CD4-positive, alpha-beta T cell treated with Interleukin-17A for 1 hour (primary cell): ENCODE data around the gene WNT8A.

Experiments
- DNase-seq: peaks from one replicate; pipeline ENCODE4 v3.0.0-alpha.2; 2020

The WNT8A gene

DNA sequence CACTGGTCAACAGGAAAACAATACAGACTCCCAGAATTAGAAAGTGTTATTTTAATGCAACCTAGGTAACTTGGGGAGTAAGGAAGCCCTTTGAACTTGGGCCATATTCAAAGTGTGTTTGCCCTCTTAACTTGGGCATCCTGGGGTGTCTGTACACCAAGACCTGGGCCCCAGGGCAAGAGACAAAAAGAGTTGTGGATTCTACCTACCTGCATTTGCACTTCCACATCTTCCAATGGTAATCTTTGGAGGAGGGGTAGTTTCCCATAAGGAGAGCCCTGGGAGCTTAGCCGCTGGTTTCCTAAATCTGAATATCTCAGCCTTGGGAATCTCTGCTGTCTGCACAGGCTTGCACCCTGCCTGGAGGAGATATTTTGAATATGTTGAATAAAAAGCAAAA, 8.5 kb downstream of the WNT8A start:
- no peak for DNase-seq

DNA sequence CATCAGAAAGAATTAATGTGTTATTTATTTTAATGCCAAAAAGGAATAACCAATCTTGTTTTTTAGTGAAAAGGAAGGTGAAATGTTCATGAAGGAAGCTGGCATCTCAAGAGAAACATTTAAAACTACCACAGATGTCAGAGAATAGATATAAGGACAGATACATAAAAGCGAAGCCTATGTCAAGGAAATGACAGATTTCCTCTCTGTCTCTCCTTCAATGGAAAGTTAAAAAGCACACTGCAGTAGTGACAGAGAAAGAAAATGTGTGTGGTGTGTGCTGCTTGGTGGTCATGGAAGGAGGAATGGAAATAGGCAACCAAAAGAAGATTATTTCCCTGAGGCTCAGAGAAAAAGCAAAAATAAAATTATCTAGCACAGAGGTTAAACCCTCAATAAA, 9.2 kb downstream of the WNT8A start:
- DNase-seq = no peak

DNA sequence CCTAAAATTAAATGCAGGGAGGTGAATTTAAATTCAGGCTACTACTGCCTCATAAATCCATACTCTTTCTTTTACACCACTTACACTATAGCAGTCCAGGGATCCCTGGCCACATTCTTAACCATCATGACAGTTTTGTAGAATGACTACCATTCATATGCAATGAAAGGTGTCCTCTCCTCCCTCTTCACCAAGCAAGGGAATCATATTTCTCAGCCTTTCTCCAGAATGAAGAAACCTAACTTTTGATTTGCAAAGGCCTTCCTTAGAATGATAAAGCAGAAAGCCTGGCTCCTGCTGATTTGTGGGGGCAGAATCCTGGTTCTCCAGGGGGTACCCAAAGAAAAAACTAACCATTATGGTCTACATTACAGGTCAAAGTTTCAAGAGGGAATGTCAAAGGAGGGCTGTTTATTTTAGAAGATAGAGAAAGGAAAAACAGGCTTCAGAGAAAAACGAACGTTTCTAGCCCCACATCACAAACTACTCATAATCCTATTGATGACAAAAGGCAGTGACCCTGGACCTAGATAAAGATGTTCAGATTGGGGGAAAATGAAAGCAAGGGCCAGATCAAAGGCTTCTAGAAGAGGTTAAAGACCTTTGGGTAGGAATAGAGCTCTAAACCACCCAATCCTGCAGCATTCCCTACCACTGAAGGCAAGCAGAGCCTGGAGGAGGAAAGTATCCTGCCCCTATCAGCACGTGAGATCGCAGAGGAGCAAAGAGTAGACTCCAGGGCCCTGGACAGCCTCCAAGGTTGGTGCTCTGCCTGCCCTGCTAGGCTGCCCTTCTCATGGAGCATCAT, 11.5 kb downstream of the WNT8A start:
- DNase-seq = no peak

DNA sequence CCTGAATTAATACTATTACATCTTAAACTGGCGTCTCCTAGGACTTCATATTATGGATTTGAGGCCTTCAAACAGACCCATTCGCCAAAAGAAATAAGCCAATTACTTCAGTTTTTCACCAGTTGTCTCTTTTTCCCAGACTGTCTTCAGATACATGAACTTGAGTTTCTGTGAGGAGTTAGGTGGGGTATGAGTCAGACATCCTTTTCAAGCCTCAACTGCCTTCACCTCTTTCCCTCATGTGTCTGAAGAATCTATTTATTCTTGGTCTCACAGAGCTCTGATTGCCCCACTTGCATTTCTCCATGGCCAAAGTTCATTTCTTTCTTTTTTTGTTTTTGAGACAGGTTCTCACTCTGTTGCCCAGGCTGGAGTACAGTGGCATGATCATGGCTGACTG, 12.5 kb downstream of the WNT8A start:
- no peak for DNase-seq

DNA sequence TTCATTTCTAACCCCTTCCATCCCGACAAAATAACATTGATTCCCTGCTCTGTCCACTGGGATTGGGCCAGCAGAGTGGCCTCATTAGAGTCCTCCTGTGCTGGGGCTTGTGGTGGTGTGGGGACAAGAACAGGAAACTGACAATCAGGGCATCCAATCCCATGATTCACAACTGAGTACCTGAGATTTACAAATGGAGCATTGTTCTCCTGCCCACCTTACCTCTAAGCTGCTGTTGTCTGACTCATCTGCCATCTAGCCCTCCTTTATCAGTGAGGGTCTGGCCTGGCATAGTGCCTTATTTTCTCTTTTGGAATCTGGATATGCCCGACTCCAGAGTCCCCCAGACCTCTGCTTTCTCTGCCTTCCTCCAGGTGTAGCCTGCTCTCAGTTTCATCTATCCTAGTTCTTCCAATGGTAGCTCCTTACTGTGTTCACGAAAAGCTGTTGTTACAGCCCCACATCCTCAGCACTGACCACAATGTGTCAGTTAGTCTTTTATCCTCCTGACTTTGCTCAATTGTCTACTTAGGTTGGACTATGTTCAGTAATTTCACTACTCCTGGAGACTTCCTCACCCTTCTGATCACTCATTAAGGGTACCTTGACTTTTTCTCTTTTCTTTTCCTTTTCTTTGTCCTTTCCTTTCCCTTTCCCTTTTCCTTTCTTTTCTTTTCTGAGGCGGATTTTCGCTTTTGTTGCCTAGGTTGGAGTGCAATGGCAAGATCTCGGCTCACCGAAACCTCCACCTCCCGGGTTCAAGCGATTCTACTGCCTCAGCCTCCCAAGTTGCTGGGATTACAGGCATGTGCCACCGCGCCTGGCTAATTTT, 13.4 kb downstream of the WNT8A start:
- DNase-seq = no peak

DNA sequence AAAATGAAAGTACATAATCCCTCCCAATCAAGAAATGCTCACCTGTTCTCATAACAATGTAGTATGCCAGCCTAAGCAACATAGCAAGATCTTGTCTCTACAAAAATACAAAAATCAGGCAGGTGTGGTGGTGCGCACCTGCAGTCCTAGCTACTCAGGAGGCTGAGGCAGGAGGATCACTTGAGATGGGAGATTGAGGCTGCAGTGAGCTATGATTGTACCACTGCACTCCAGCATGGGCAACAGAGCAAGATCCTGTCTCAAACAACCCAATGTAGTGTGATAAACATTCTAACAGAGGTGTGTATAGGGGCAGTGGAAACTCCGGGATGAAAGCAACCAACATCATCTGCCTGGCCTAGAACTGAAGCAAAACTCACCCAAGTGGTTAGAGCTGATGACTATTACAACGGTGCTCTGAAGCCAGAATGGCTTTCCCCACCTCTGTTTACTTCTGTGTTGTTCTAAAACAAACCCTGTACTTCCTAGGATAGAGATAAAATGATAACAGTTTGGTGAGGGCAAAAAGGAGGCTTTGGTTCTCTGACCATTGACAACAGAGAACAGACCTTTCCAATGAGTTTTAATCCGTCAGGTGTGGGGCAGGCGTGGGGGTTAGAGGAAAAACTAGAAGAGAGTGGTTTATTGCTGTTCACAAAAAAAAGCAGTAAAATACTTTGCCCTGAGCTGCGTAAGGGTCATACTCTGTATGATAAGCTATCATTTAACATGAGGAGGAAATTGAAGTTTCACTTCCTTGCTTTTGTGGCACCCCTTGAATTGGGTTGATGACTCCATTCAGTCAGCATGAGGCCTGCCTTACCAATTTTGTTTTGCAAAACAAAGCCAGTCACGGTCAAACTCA, 18.9 kb downstream of the WNT8A start:
- no peak for DNase-seq

DNA sequence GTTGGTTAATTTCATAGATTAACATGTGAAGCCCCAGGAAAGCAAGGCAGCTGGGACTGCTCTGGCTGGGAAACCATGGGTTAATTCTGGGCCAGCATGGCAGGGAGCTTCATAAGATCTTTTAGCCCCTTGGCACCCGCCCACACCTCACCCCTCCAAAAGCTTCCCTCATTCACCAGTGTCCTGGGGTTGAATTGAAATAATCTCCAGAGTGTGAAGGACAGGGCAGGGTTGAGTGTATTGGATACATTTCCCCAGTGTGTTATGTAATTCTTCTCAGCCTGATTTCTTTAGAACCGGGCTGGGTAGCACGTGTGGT, 19.4 kb downstream of the WNT8A start:
- no peak for DNase-seq

DNA sequence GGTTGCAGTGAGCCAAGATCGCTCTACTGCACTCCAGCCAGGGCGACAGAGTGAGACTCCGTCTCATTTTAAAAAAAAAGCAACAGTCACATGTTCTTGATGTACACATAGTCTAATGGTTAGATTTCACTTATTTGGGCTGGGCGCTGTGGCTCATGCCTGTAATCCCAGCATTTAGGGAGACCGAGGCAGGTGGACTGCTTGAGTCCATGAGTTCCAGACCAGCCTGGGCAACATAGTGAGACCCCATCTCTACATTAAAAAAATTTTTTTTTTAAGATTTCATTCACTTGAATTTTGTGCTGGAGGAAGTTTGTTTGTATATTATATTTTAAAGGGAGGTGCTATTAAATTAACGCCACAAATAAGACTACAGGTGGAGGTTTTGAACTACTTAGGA, 21.9 kb downstream of the WNT8A start:
- no peak for DNase-seq

DNA sequence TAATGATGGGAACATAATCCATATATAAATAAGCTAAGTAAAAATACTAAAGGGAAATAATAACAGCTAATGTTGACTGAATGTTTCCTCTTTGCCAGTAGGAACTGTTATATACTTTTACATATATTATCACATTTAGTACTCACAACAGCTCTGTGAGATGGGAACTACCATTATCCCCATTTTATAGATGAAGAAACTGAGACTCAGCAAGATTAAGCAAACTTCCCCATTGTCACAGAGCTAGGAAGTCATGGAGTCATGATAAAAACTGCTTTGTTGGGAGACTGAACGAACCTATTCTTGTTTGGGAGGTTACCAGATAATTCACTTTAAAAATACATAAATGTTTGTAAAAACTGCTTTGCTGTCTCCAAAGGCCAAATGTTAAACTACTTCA, 23.4 kb downstream of the WNT8A start:
- DNase-seq = no peak

DNA sequence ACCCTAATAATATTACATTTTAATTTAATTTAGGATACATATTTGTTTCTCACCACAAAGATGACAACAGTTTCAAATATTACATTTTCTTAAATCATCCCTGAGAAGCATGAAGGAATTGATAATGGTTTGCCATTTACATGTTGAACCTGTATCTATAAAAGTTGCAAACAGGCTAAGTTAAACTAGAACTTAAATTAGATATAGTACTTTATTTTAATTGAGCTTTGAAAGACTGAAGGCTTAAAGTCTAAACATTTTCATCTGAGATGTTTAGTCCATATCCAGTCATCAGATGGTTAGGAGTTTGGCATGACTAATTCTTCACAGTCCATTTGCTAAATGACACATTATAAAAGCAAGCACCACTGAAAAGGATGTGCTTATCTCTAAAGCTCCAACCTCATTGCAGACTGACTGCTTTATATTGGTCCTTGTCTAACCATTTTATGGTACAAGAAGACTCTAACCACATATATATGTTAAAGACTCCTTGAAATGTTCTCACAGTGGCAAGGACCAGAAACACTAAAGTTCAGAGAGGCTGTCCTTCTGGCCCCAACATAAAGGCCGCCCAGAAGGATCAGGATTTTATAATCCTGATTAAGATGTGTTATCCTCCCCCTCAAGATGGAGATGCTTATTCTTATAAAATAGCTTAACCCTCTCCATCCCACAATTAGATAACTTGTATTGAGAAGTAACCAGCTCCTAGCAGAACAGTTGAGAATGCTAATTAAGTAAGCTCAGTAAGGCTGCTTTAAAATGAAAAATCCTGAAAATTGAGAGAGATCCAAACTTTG, 25.8 kb downstream of the WNT8A start:
- no peak for DNase-seq

DNA sequence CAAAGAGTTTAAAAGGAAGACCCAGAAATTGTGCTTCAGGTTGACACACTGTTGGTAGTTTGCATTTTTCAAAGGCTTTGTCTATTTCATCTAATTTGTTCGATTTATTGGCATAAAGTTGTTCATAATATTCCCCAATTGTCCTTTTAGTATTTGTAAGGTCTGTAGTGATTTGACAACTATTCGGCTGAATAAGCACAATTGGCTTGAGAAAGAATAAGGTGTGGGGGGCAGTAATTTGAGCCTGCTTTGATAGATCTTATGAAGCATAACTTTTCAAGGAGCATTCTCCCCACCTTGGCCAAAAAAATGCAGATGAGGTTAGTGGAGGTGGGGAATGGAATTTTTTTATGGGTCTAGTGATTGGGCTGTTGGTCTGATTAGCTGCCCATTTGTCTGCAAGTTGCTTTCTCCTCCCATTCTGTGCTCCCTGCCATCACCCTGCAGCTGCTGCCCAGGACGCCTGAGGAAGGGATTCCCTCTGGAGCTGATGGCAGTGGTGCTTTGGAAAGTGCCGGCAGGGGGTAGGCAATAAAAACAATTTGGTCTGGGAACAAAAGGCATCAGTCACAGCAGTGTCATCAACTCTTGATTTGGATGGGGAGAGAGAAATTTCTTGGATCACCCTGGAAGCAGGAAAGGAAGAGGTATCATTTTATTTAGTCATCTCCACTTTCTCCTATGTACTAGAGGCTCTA, 26.6 kb downstream of the WNT8A start:
- DNase-seq = no peak

DNA sequence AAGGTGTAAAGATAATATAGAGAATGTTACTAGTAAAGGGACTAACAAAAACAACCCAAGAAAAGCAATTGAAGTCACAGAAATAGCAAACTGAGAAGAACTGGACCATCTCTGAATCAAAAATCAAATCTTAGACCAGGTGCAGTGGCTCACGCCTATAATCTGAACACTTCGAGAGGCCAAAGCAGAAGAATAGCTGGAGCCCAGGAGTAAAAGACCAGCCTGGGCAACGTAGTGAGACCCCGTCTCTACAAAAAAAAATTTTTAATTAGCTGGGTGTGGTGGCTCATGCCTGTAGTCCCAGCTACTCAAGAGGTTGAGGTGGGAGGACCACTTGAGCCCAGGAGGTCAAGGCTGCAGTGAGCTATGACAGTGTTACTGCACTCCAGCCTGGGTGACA, 27.3 kb downstream of the WNT8A start:
- DNase-seq = no peak

DNA sequence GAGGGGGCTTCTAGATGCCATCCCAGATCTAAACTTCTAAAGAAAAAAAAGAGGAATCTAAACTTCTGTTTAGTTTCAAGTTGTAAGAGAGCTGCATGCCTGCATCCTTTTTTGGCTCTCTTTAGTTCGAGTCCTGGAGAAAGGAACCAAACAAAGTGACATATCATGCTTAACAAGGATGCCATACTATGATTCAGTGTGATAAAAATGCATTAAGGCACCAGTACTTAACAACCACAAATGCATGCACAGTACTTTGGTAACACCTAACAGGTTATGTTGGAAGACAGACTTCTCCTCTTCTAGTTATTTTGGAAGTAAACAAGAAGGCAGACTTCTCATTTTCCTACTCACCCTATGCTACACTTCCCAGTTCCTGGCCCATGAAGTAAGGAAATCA, 28.1 kb downstream of the WNT8A start:
- DNase-seq = no peak

DNA sequence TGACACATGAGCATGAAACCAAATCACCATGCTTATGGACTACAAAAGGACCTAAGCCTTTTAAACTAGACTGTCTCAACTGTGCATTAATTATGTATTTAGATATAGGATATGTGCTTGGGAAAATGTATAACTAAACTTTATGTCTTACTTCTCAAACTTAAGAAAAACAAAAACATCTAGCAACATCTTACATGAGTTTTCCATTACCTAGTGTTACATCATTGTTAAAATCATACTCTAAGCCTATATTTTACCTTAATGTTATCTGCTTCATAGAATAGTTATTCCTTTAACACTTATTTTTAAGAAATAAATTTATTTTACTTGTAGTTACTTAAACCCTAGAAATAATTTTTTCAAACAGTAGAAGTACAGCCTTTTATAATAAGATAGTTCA, 31.4 kb downstream of the WNT8A start:
- no peak for DNase-seq

DNA sequence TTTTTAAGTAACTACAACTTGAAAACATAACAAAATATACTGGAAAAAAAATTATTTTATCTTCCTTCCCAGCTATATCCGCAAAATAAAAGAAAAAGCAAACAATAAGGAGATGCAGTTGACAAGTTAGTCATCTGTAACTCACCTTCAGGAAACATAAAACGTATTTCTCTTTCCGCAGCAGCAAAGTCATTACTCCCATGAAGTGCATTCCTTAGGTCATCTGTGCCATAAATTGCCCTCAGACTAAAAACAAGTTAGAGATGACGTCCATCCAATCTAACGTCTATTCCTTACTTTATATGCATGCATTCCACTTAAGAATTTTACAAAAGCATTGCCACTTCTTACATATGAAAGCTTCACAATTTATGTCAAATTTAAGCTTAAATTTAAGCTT, 44.5 kb downstream of the WNT8A start:
- DNase-seq = no peak

DNA sequence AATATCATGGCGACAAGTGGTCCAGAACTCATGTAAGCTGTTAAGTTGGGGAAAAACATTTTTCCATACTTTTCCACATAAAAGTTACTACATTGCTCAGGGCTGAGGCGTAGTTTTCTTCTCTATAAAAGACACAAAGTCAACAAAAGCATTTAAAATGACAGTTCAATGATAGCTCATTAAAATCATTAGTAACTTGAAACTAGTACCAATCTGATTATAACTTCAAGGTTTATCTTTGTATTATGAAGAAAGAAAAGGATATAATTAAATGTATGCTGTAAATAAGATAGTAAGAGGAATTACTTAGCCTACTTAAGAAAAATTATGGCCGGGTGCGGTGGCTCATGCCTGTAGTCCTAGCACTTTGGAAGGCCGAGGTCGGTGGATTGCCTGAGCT, 45.5 kb downstream of the WNT8A start:
- no peak for DNase-seq

DNA sequence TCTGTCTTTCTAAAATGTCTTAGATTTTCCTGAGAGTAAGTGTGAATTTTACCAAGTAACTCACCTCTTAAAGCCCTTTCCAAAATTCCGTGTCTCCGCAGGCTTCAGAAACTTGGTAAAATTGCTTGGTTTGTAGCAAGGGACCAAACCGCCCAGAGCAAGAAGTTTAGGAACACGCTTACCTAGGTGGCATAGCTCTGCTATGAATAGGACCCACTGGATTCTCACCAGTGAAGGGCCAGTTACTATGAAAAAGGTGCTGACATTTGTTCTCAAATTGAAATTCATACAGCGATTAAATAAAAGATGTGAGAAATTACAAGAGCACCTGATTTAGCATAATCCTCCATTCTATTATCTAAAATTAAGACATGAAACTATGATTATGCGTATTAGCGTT, 48.7 kb downstream of the WNT8A start:
- DNase-seq = no peak

DNA sequence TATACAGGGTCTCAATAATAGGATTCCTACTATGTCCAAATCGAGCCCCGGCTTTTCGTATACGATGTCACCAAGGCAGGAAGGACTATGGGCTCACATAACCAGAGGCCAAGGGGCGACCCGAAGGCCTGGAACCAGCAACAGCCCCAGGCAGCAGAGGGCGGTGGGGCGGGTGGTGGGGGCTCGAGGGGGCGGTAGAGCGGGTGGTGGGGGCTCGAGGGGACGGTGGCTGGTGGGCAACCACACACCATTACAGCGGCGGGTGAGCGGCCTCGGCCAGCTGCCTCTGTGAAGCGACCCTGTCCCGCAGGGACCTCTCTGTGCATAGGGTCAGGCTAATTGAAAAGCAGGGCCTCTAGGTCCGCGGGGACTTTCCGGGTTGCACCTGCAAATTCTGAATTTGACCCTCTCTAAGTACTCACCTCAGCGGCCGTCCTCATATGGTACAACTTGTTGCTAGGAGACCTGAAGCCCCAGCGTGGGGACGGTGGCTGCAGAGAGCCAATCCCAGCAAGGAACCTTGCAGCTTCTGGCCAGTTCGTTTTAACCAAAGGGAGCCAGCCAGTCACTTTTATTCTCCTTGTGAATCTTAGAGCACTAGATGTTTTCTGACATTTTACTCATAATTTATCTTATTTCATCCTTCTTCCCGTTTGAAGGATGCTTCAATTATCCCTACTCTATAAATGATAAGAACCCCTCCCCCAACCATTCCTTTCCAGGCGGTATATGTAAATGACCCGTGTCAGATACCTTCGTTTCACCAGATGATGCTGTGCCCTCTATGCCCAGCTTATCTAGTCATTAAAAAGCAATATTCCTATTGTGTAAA, 55.3 kb downstream of the WNT8A start, which contains the start of gene NME5:
NME5 (minus strand) TSS at position 480 of the 832 bp plus-strand sequence. CDS start 648 bp downstream, outside the sequence.
- no peak for DNase-seq

DNA sequence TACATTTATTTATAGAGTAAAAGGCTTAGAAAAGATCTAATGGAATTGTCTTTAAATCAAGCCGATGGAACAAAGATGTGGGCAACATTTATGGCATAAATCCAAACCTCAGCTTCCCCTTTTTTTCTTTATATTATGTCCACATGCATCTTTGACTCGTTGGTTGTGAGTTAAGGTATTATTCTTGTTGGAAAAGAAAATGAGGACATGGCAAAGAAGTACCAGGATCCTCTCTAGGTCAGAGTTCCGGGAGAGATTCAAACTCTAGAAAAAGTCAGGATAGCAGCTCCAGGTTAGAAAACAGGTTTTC, 55.9 kb downstream of the WNT8A start:
- DNase-seq = no peak

DNA sequence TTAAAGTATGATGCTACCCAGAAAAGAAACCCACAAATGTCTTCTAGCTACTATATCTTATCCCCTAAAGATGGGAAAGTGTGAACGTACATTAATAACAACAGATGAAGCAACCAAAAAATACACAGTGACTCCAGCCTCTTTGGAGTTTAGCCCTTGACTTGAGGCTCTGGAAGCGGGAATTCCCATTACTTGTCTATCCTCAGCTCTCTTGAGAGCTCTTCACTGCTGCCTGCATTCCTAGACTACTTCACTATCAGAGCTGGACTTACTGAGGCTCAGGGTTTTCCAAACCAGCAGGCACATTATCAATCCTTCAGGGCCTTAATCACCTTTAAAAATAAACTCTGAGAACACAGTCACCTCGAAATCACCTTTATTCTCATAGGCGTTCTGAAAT, 56.4 kb downstream of the WNT8A start:
- no peak for DNase-seq
